ENCODE measurements around the gene CTSZ.
A peak's percentile ranks its signal among the peaks of the same experiment; 100 is the strongest.

CTSZ gene

GRCh38 chr20:59031564-59032022, 24.5 kb upstream of the CTSZ start:
- DNase-seq = no peak

DNA sequence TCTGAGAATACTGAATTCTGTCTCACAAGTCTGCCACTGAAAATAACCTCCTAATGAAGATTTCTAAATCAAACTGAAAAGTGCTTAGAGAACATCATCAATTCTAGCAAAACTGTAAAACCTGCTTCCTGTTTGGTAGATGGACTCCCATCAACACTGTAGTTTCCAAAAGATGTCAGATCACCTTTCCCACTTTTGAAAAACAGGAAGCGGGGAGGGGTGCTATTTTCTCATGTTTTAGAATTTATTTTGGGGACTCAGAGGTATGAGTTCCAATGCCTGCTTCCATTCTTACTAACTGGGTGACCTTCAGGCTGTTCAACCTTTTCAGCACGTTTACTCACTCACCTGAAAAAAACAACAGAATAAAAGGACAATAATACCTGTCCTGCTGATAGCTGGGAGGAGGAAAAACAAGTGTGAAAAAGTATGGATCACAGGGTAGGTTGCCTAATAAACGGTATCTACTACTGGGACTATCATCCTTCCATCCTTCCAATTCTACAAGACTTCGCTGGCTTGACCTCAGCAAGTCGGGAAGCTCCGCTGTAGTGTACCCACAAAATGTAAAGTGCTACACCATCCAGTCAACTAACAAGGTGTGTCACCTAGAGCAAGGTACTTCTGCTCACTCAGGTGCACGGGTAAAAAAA, 24.0 kb upstream of the CTSZ start:
- DNase-seq = no peak

DNA sequence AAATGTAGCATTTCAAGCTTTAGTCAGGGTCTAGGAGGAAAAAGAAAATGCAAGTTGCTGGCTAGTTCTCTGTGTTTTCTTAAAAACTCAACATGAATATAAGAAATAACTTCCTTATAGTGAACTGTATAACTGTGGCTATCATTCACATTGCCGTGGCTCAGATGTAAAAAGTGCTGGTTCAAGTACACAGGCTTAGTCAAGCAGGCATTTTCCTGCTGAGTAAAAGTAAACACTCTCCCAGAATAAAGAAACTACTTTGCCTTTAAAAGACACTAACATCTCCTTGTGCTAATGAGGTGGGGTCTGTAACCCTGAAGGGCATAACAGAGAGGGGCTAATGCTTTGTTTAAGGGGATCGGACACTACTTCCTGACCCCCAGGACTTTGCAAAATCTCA, 21.8 kb upstream of the CTSZ start:
- no peak for DNase-seq

DNA sequence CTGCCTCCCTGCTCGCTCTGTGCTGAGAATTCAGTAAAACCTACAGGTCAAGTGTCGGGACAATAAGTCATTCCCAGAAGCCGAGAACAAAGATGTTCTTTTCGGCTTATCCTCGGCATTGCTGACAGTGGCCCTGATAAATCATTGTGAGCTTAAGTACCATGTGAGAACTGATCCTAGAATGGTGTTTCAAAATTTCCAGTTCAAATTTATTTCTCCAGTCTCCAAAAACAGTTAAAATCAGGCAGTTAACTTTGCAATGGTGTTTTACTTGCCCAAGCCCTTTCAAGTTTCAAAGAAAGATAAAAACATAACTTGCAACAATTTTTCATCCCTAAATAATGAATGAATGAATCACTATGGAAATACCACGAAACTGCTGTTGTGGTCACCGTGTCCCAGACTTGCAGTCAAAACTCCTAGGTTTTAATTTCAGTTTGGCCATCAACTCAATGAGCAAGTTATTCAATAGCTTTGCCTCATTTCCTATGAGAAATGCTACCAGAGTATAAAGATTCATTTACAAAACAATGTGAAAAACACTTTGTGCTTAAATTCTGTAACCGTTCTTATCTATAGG, 20.8 kb upstream of the CTSZ start:
- no peak for DNase-seq

GRCh38 chr20:59026904-59027740, 20.1 kb upstream of the CTSZ start:
- DNase-seq = no peak

DNA sequence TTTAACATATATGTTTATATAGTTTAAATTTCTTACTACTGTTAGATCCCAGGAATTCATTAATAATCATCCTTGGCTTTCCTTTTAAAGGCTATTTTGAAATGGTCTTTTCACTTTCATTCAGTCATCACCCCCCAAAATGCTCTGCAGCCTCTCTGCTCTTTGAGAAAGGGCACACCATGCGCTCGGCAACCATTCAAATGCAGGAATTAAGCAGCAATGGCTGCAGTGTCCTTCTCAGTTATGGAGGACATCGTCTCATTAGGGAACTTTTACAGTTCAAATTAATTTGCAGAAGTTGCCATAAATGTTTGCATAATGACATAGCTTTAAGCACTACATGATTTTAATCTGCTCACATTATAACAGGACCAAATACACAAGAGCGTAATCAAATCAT, 18.5 kb upstream of the CTSZ start:
- no peak for DNase-seq

- DNase-seq = no peak
These were observed 18.0 kb upstream of the CTSZ start for GRCh38 chr20:59025086-59025485.

DNA sequence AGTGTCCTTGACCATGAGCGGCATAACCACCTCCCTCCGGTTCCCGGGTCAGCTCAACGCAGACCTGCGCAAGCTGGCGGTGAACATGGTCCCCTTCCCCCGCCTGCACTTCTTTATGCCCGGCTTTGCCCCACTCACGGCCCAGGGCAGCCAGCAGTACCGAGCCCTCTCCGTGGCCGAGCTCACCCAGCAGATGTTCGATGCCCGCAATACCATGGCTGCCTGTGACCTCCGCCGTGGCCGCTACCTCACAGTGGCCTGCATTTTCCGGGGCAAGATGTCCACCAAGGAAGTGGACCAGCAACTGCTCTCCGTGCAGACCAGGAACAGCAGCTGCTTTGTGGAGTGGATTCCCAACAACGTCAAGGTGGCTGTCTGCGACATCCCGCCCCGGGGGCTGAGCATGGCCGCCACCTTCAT, 17.1 kb upstream of the CTSZ start:
- DNase-seq = no peak

DNA sequence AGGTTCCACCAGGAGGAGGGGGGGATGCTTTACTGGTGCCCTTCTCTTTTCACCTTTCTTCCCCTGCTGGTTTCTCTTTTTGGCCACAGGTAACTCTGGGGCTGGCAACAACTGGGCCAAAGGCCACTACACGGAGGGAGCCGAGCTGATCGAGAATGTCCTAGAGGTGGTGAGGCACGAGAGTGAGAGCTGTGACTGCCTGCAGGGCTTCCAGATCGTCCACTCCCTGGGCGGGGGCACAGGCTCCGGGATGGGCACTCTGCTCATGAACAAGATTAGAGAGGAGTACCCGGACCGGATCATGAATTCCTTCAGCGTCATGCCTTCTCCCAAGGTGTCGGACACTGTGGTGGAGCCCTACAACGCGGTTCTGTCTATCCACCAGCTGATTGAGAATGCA, 16.6 kb upstream of the CTSZ start:
- DNase-seq = peak; percentile 47

GRCh38 chr20:59022754-59023153, 15.7 kb upstream of the CTSZ start:
- DNase-seq = peak; percentile 51

- peak; percentile 19 for DNase-seq
These were observed 14.0 kb upstream of the CTSZ start for GRCh38 chr20:59020938-59021551.

GRCh38 chr20:59019217-59019616, 12.2 kb upstream of the CTSZ start, which contains the start of gene TUBB1:
TUBB1 (plus strand) TSS chr20:59019429; CDS start chr20:59019523, 94 bp downstream.
- peak; percentile 43 for DNase-seq

- DNase-seq = peak; percentile 46
These were observed 11.8 kb upstream of the CTSZ start for GRCh38 chr20:59018817-59019216.

DNA sequence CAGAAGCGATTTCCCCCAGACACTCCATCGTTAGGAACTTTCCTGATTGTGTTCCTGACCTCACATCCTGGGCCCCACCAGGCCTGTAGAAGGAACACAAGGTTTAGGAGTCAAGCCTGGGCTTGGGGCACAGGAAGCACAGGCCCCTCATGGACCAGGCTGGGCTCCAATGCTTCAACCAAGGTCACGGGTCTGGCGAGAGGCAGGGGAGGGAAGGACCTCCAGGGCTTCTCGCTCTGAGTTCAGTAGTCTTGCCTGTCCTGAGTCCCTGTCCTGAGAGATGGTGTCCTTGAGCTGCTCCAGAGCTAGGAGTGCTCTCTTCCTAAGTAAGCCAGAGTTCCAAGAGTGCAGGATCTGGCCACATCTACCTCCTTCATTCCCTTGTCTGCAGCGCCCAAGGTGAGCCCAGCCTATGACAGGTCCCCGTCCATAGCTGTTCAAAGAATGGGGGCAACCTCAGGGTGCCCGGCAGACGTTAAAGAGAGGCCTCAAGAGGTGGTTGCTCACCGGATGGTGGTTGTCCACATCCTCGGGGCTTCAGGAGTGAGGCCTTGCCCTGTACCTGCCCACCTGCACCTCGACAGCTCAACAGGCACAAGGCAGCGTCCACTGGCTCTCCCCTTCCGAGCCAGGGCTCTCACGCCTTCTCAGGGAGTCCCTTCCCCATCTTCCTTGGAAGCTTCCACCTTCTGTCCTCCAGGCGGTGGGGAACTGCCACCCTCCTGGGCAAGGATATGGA, 10.6 kb upstream of the CTSZ start:
- DNase-seq = peak; percentile 48

DNA sequence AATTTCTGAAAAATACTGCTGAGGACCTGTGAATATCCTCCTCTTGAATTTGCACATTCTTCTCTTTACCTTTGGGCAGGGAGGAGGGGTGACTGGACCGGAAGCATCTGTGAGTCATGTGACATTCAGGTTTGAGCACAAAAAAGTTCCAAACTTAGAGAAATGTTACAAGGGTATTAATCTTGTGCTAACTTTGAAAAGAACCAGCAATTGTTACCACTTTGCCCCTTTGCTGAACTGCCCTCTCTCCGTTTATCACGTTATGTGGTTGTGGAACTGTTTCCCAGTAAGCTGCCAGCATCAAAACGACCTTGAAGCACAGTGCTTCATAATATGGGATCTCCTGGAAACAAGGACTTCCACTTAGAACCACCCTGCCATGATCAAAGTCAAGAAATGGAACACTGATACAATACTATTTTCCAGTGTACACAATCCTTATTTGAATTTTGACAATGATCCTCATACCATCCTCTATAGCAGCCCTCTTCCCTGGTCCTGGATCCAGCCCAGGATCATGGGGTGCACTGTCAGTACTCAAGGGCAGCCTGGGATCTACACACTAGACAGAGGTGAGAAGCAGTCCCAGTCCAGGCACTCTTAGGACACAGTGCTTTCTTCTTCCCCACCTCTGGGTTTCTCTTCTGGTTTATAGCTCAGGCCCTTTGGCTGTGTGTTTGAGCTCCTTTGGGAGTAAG, 9.9 kb upstream of the CTSZ start:
- DNase-seq = peak; percentile 45

GRCh38 chr20:59015812-59016711, 9.0 kb upstream of the CTSZ start:
- peak; percentile 51 for DNase-seq

DNA sequence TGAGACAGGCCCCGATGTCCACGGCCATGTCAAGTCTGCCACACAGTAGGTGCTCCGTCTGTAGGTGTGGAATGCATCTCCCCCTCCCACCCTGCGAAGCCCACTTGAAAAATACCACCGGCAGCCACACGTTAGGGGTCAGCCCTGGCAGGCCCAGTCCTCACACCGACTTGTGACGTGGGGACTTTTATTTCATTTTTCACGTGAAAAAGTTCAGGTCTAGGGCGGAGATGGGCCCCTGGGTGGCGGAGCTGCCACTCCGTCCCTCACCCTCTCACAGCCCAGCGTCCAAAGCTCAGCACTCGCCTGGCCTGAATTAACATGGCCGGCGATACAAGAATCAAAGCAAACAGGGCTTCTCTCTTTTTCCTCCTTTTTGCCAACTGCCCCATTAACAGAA, 8.4 kb upstream of the CTSZ start:
- no peak for DNase-seq

DNA sequence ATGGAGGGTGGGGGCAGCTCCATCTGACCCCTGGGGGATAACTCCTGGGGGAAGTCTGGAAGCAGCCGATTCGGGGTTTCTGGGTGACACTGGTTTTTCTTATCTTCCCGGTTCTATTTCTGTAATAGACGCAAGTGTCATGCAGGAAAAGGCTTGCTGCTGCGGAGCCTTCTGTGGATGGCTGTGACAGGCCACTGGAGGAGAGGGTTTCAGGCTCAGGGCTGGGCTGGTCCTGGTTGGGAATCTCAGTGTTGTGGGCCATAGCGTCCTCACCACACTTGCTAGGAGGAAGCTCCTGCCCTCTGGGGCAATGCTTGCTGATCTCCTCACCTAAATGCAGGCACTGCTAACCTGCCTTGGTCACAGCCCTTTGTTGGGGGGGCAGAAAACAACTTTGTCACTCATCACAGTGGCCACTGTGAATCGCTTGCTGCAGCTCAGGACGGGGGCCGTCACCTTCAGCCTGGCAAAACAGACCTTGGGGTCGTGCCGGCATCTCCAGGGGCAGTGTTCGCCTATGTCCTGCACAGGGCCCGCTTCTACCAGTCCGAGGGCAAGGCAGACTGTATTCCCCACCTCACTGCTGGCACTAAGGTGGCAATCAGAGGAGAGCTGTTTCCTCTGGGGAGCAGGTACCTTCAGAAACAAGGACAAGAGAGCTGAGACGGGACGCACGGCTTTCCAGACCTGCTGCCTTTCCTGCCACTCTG, 7.8 kb upstream of the CTSZ start:
- DNase-seq = peak; percentile 51

- DNase-seq = peak; percentile 61
These were observed 7.0 kb upstream of the CTSZ start for GRCh38 chr20:59013959-59014608.

Measured in activated CD8-positive, alpha-beta memory T cell treated with anti-CD3 and anti-CD28 coated beads for 24 hours (primary cell).